GM23338 (cell line): ENCODE data around the gene PRG2.

ENCODE experiments used
- CREB1 ChIP-seq: fragments of 250-450 bp; sonication (Bioruptor Pico); IDR thresholded peaks from 2 replicates; pipeline ENCODE4 v1.5.0; 2020; ENCODE audit warnings: low read depth, mild to moderate bottlenecking, moderate library complexity
- CTCF ChIP-seq, 2 experiments: fragments of 200-600 bp in 1 of 2; sonication (generic) in 1 of 2; conservative IDR thresholded peaks; 2 replicates each; pipeline versions ENCODE4 v1.5.1 to v1.6.1; 2016 to 2017; ENCODE audit warnings: antibody characterized with exemption in 2 of 2, low read depth in 2 of 2, mild to moderate bottlenecking in 2 of 2, moderate library complexity in 1 of 2
- ETS1 ChIP-seq: IDR thresholded peaks from 2 replicates; pipeline ENCODE4 v1.6.1; 2016; ENCODE audit warnings: antibody characterized with exemption
- EZH2 ChIP-seq: fragments of 200-600 bp; sonication (generic); IDR thresholded peaks from one replicate; pipeline ENCODE4 v1.8.0; 2017; ENCODE audit warnings: antibody characterized with exemption, mild to moderate bottlenecking, low read depth; ENCODE audit not compliant: unreplicated experiment
- EZH2phosphoT487 ChIP-seq: fragments of 200-600 bp; sonication (generic); IDR thresholded peaks from one replicate; pipeline ENCODE4 v1.8.1; 2018; ENCODE audit warnings: antibody characterized with exemption; ENCODE audit not compliant: unreplicated experiment
- JUNB ChIP-seq: IDR thresholded peaks from one replicate; pipeline ENCODE4 v1.6.1; 2016; ENCODE audit warnings: antibody characterized with exemption; ENCODE audit not compliant: unreplicated experiment
- NANOG ChIP-seq: IDR thresholded peaks from 2 replicates; pipeline ENCODE4 v1.6.1; 2016; ENCODE audit warnings: antibody characterized with exemption, borderline replicate concordance
- POLR2AphosphoS5 ChIP-seq: IDR thresholded peaks from 2 replicates; pipeline ENCODE4 v1.6.1; 2016; ENCODE audit warnings: antibody characterized with exemption, low read depth
- ZNF114 ChIP-seq: fragments of 250-450 bp; sonication (Bioruptor Pico); IDR thresholded peaks from 2 replicates; pipeline ENCODE4 v1.5.0; 2020; ENCODE audit warnings: mild to moderate bottlenecking, moderate library complexity
- ZNF331 ChIP-seq: fragments of 250-450 bp; sonication (Bioruptor Pico); IDR thresholded peaks from 2 replicates; pipeline ENCODE4 v1.5.0; 2020; ENCODE audit warnings: low read depth, mild to moderate bottlenecking, moderate library complexity
- TF ChIP-seq, protein P1 (sequence below): IDR thresholded peaks from one replicate; pipeline ENCODE4 v1.6.1; 2018; ENCODE audit warnings: antibody characterized with exemption; ENCODE audit not compliant: unreplicated experiment

- TF ChIP-seq POLR2AphosphoS5 (no peak), CTCF (conservative IDR thresholded peaks at IDR 0.05; ENCODE audit: low read depth in 2 of 2) (no peak), EZH2 (no peak), EZH2phosphoT487 (no peak), CREB1 (CRISPR knock-in tag) (no peak), JUNB (no peak), ETS1 (no peak), ZNF114 (no peak), ZNF331 (no peak), NANOG (no peak)
- TF ChIP-seq, protein P1, sequence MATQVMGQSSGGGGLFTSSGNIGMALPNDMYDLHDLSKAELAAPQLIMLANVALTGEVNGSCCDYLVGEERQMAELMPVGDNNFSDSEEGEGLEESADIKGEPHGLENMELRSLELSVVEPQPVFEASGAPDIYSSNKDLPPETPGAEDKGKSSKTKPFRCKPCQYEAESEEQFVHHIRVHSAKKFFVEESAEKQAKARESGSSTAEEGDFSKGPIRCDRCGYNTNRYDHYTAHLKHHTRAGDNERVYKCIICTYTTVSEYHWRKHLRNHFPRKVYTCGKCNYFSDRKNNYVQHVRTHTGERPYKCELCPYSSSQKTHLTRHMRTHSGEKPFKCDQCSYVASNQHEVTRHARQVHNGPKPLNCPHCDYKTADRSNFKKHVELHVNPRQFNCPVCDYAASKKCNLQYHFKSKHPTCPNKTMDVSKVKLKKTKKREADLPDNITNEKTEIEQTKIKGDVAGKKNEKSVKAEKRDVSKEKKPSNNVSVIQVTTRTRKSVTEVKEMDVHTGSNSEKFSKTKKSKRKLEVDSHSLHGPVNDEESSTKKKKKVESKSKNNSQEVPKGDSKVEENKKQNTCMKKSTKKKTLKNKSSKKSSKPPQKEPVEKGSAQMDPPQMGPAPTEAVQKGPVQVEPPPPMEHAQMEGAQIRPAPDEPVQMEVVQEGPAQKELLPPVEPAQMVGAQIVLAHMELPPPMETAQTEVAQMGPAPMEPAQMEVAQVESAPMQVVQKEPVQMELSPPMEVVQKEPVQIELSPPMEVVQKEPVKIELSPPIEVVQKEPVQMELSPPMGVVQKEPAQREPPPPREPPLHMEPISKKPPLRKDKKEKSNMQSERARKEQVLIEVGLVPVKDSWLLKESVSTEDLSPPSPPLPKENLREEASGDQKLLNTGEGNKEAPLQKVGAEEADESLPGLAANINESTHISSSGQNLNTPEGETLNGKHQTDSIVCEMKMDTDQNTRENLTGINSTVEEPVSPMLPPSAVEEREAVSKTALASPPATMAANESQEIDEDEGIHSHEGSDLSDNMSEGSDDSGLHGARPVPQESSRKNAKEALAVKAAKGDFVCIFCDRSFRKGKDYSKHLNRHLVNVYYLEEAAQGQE = no peak
These were observed 14.1 kb downstream of the PRG2 start for GRCh38 chr11:57376095-57377090.
